Activated CD8-positive, alpha-beta T cell treated with anti-CD3 and anti-CD28 coated beads for 36 hours (primary cell): ENCODE measurements around the gene PERCC1. TPM values are rescaled to one million over a fixed set of nuclear protein-coding genes. Genes with fewer than 3 reads are reported as not detected.
A peak's percentile ranks its signal among the peaks of the same experiment; 100 is the strongest.
"Not testable (repeated sequence)": the region's sequence is repeated elsewhere in the genome, so short reads cannot be mapped to it uniquely, and the experiment has no call there.

Experiments
- ATAC-seq: fragments of 200-7000 bp; cut with Tn5 transposase; one replicate; pipeline ENCODE4 v1.10.0; 2021; ENCODE audit warnings: mild to moderate bottlenecking, moderate library complexity
- CTCF ChIA-PET: fragments of 350-600 bp; sonication (Branson Sonifier 250); formaldehyde crosslinking; loops from one replicate; lab custom pipeline; 2021; ENCODE audit warnings: antibody characterized with exemption; lab: Charles Lee
- POLR2A ChIA-PET: fragments of 350-600 bp; sonication (Branson Sonifier 250); formaldehyde crosslinking; loops from one replicate; lab custom pipeline; 2021; ENCODE audit warnings: antibody characterized with exemption; lab: Charles Lee
- DNase-seq: peaks from one replicate; pipeline ENCODE4 v3.0.0-alpha.2; 2020
- H3K27ac Mint-ChIP-seq: one replicate; pipeline ENCODE4 v1.8.0; 2021; ENCODE audit warnings: mild to moderate bottlenecking, mixed read lengths
- H3K27me3 Mint-ChIP-seq: one replicate; pipeline ENCODE4 v1.8.0; 2021; ENCODE audit warnings: mixed read lengths
- H3K36me3 Mint-ChIP-seq: one replicate; pipeline ENCODE4 v1.8.0; 2021; ENCODE audit warnings: low read depth, mixed read lengths
- H3K4me1 Mint-ChIP-seq: one replicate; pipeline ENCODE4 v1.8.0; 2021; ENCODE audit warnings: low read depth, mixed read lengths
- H3K4me3 Mint-ChIP-seq: one replicate; pipeline ENCODE4 v1.8.0; 2021; ENCODE audit warnings: mild to moderate bottlenecking, moderate library complexity, mixed read lengths
- H3K9me3 Mint-ChIP-seq: one replicate; pipeline ENCODE4 v1.8.0; 2021; ENCODE audit warnings: mixed read lengths
- CTCF ChIP-seq: fragments of 200-600 bp; IDR thresholded peaks from one replicate; pipeline ENCODE4 v1.8.0; 2022; ENCODE audit warnings: antibody characterized with exemption, mild to moderate bottlenecking
- intact Hi-C: fragments of 100-400 bp; cut with micrococcal nuclease; formaldehyde crosslinking; loops from one replicate; pipeline ENCODE4 v1.10.0; 2022
- total RNA-seq, 2 experiments: library from RNA; stranded (reverse); gene quantifications; one replicate each; pipeline ENCODE4 v1.2.3, GENCODE V29; 2021

PERCC1 gene
- total RNA-seq, 2 experiments from 2014 or later = 0.29 TPM; not detected in 1

DNA sequence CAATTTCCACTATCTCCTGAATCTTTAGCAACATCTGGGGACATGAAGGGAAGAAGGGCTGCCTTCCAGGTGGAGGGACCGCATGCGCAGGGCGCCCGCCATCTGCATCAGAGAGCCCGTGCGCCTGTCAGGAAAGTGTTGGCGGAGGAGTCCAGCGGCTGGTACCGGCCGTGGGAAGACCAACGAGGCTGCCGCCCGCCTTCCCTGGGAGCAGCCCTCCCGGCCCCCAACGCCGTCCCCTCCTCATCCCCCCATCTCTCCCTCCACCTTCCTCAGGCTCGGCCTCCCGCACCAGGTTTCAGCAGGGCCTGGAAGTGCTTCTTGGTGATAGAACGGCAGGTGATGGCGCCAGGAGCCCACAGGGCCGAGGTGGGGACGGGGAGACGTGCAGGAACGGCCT is 35.2 kb downstream of the PERCC1 start:
- intact Hi-C loops = no loop called here
- Mint-ChIP-seq H3K4me1 (peaks cover 11% of the 10 kb centered on the region), H3K9me3 (no peaks in the 10 kb centered on the region), H3K4me3 (no peak overlapping the region), H3K36me3 (peaks cover 4% of the 10 kb centered on the region), H3K27me3 (no peaks in the 10 kb centered on the region), H3K27ac (no peak overlapping the region)
- no peak for DNase-seq
- TF ChIP-seq CTCF = no peak
- CTCF ChIA-PET = no interaction called here
- POLR2A ChIA-PET = no interaction called here
- ATAC-seq = no peak

DNA sequence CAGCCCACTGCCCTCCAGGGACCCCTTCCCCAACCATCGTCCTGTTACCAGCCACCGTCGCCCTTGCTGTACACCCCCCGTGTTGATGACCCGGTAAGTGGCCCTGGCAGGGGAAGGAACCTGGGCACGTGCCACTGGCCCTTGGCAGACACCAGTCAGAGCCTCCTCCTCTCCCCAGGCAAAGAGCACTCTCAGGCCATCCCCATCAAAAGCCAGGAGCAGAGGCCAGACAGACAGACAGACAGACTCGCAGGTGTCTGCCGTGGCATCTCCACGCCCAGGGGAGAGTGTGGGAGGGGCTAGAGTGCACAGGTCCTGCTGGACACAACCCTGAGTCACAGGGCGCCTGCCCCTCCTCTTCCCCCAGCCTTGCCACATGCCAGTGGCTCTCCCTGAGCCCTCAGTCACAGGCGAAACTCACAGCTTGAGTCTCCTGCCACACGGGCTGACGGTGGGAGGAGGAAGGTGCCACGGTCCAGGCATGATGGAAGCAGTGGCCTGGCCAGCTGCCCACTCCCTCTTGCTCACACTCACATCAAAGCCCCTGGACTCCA is 36.2 kb downstream of the PERCC1 start:
- H3K27ac Mint-ChIP-seq = no peak overlapping the region
- no peaks in the 10 kb centered on the region for H3K27me3 Mint-ChIP-seq
- ATAC-seq = no peak

DNA sequence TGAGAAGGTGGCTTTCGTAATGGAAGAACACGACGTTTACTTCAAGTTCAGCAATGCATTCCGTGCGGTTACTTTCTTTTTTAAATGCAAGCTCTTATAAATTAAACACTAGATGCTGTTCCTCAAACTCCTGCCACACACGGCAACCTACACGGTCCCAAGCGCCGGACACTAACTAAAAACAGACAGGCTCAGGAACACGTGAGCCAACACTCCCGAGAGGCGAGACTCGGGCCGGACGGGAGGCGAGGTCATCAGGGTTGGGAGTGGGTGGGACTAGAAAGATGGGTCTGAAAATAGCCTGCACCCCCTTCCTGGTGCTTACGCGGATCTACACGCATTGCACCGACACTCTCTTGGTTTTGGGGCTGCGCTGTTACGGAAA is 37.5 kb downstream of the PERCC1 start:
- H3K4me1 Mint-ChIP-seq = peaks cover 29% of the 10 kb centered on the region
- H3K36me3 Mint-ChIP-seq = peaks cover 2% of the 10 kb centered on the region
- no peak for TF ChIP-seq CTCF
- no peak for DNase-seq
- H3K9me3 Mint-ChIP-seq = no peaks in the 10 kb centered on the region
- ATAC-seq = no peak
- H3K27me3 Mint-ChIP-seq = no peaks in the 10 kb centered on the region
- no peak overlapping the region for H3K27ac Mint-ChIP-seq
- ChIA-PET CTCF (no interaction called here), POLR2A (interaction anchor here (0.6 kb wide), 1 partner anchor 589 kb away, joined by 3 read pairs; no protein-coding TSS in a partner anchor)
- intact Hi-C loops = no loop called here
- H3K4me3 Mint-ChIP-seq = no peak overlapping the region

More for the DNA sequence above, 36.2 kb downstream of the PERCC1 start:
- H3K4me3 Mint-ChIP-seq = no peak overlapping the region
- H3K4me1 Mint-ChIP-seq = peaks cover 20% of the 10 kb centered on the region
- DNase-seq = no peak
- intact Hi-C loops = no loop called here
- no peak for TF ChIP-seq CTCF
- peaks cover 2% of the 10 kb centered on the region for H3K36me3 Mint-ChIP-seq
- no peaks in the 10 kb centered on the region for H3K9me3 Mint-ChIP-seq
- ChIA-PET POLR2A (no interaction called here), CTCF (no interaction called here)

- DNase-seq, H3K36me3 Mint-ChIP-seq, intact Hi-C loops, H3K27me3 Mint-ChIP-seq, H3K4me3 Mint-ChIP-seq, POLR2A ChIA-PET, ATAC-seq, H3K27ac Mint-ChIP-seq, H3K9me3 Mint-ChIP-seq, CTCF ChIA-PET: not testable (repeated sequence)
- H3K4me1 Mint-ChIP-seq = peaks cover 32% of the 10 kb centered on the region
Observed at GRCh38 chr16:1469141-1469540, 38.3 kb downstream of the PERCC1 start.

DNA sequence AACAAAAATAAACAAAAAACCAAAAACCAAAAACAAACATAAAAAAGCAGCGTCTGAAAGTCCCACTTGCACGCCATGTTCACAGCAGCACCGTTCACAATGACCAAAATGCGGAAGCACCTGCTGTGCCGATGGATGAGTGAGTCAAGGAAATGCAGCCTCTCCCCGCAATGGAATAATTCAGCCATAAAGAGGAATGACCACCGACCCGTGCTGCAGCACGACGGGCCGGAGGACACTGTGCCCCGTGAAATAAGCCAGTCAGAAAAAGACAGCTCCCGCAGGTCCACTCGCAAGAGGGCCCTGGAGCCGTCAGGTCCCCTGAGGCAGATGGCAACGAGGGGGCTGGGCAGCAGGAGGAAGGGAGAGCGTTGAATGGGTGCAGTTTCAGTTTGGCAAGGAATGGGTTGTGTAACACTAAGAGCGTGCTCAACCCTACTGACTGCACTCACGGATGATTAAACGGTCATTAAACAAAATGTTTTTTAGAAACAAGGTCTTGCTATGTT is 38.9 kb downstream of the PERCC1 start:
- DNase-seq = no peak
- Mint-ChIP-seq H3K9me3 (no peaks in the 10 kb centered on the region), H3K27ac (peak overlapping the region; percentile 39), H3K36me3 (peaks cover 2% of the 10 kb centered on the region), H3K4me1 (peaks cover 33% of the 10 kb centered on the region), H3K27me3 (no peaks in the 10 kb centered on the region), H3K4me3 (no peak overlapping the region)
- CTCF ChIA-PET = no interaction called here
- no peak for TF ChIP-seq CTCF
- ATAC-seq = no peak
- POLR2A ChIA-PET = interaction anchor here (0.7 to 1.3 kb wide), 2 partner anchors 11 to 131 kb away, joined by 3 to 4 read pairs; no protein-coding TSS in a partner anchor
- intact Hi-C loops = no loop called here
